ENCODE measurements around the gene CHST11.
"Not testable (repeated sequence)": the region's sequence is repeated elsewhere in the genome, so short reads cannot be mapped to it uniquely, and the experiment has no call there.

Gene CHST11

DNA sequence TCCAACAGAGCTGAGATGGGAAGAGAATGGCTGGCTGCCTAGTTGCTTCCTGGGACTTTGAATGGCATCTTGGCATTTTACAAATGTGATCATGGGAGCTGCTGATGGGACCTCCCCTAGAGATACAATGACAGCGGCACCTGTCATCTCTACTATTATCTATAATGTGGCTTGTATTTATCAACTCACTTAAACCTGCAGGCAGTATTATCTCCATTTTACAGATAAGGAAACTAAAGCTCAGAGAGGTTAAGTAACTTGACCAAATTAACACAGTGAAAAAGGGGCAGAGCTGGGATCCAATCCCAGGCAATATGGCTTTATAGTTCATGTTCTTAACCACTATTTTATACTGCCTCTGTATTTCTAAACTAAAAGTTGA lies 111.7 kb downstream of the CHST11 start:
- no peak for DNase-seq

DNA sequence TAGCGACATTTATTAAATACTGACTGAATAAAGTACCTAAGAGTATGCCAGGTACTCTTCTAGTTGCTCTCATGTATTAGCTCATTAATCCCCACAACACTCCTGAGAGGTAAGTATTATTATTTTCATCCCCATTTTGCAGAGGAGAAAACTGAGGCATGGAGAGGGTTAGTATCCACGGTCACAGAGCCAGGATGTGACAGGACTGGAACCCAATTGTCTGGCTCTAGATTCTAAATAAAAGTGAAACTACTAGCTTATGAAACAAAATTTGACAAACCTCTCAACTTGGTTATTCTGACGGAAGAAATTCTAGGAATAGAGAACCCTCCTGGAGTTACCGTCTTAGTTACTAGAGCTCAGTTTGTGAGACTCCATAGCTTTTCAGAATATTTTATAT lies 112.2 kb downstream of the CHST11 start:
- DNase-seq, result no peak

DNA sequence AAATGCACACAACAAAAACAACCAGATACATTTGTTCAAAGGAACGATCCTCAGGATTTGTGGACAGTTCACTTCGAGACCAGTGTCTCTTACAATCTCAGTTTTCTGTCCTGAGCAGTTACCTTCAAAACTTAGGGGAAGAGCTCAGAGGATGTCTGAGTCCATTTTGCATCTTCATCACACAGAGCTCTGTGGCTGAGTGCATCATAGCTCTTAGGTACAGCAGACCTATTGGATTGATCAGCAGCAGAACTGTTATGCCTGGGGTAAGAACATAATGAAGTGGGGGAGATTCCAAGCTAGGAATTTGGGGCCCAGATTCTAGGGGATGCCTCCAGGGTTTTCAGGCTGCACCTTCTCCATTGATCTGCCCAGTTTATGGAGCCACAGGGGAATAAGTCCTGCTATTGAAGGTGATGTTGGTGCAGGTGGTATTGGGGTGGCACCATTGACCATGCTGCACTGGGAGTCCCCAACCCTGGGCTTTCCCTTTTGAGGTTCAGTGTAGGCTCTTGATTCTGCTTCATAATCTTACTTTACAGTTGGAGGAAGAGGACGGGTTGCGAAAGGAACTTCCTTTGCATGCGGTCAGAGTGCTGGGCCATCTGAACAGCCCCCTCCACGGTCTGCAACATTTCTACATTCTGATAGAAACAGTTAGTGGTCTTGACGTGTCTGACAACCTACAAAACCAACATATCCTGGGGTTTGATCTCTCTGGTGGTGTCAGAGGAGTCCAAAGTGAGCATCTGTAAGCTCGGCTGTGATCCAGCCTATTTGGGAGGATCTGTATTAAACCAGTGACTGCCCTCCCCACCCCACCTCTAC lies 112.8 kb downstream of the CHST11 start:
- peak; percentile 77 for DNase-seq

GRCh38 chr12:104570174-104570907 lies 113.6 kb downstream of the CHST11 start:
- no peak for DNase-seq

- no peak for DNase-seq
Measured at GRCh38 chr12:104571328-104571727, 114.6 kb downstream of the CHST11 start.

DNA sequence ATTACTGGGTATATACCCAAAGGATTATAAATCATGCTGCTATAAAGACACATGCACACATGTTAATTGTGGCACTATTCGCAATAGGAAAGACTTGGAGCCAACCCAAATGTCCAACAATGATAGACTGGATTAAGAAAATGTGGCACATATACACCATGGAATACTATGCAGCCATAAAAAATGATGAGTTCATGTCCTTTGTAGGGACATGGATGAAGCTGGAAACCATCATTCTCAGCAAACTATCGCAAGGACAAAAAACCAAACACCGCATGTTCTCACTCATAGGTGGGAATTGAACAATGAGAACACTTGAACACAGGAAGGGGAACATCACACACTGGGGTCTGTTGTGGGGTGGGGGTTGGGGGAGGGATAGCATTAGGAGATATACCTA lies 117.6 kb downstream of the CHST11 start:
- not testable (repeated sequence) for DNase-seq

- DNase-seq, result not testable (repeated sequence)
Measured at GRCh38 chr12:104574758-104575157, 118.0 kb downstream of the CHST11 start.

GRCh38 chr12:104575442-104576186 lies 118.9 kb downstream of the CHST11 start:
- DNase-seq, result no peak

DNA sequence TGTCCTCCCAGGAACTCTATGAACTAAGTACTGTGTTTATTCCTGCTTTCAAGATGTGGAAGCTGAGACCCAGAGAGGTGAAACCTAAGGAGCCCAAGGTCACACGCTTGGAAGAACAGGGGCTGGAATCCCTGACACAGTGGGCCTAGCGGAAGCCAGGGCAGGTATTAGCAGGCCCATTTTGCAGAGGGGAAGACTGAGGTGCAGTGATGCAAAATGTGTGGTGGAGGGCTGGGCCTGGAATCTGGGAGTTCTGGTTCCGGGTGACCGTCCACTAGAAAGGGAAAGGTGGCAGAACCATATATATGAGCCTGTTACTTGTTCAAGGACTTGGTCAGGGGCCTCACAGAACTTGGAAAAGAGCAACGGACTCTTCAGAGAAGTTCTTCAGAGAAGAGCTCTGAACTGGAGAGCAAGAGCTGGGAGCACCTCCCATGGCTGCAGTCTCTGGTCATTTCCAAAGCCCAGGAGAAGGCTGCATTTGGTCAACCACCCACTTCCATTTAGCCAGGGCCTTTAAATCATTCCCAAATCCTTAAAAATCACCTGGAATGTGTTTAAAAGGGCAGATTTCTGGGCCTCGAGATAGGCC lies 119.5 kb downstream of the CHST11 start:
- no peak for DNase-seq

DNA sequence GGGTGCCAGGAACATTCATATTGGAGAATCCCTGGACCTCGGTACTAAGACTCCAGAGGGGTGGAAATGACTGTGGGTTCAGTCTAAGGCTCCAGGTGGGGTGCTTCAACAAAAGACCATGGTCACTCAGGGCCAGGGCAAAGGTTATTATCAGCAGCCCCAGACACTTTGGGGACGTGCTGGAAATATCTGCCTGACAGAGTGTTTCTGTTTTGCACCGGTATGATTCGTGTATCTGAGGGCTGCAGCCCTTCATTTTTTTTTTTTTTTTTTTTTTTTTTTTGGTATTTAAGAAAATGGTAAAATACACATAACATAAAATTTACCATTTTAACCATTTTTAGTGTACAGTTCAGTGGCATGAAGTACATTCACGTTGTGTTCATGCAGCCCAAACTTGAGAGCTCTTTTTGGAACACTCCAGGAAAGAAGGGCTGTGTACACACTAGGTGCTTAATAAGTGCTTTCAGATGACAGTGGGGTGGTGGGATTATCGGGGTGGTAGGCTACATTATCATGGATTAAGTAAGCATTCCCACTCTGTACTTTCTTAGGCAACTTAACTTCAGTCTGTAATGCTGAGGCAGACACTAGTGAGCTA lies 120.3 kb downstream of the CHST11 start:
- DNase-seq, result no peak

- DNase-seq, result no peak
Measured at GRCh38 chr12:104577581-104577981, 120.8 kb downstream of the CHST11 start.

DNA sequence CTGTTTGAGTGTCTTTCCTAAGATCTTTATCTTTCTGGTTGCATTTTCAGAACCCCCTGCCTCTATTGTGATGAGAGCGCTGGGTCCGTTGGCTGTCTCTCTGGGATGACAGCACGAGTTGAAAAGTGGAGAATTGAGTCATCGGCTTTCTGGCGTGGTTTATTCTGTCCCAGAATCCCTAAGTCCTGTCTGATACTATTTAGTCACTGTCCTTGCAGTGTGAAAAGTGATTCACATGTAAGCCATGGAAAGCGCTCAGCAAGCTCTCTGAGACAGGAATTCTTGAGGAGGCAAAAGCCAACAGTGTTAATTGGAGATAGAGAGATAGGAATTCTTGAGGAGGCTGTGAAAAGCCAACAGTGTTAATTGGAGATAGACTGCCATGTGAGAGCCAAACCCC lies 121.7 kb downstream of the CHST11 start:
- no peak for DNase-seq

DNA sequence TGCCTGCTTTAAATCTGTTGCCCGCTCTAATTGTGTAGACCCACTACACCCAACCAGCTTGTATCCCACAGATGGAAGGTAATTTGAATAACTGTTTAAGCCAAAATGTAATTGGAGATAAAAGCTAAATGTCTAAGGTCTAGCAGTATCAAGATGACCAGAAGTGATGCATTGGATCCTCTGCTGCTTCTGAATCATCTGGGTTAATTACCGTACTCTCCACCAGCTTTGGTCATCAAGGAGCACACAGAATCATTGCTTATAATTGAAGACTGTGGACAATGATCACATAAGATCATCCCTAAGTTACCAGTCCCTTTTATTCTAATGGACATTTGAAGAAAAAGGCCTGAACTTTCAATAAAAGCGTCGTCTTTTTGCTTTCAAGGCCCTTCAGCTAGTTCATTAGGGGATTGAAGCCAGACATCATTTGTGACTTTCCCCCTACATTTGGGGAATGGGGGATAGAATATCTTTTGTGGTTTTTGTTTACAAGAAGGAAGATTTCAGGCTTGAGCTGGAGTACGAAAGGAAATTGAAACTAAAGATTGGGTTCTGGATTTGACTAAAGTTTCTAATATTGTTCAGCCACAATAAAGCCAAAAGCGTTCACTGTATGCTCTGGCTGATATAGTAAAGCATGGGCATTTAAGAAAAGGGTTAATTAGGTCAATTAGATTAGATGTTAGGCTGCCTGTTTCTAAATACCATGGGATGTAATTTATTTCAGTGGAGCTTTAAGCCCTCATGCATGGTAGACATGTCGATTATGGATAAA lies 123.2 kb downstream of the CHST11 start:
- DNase-seq, result no peak

DNA sequence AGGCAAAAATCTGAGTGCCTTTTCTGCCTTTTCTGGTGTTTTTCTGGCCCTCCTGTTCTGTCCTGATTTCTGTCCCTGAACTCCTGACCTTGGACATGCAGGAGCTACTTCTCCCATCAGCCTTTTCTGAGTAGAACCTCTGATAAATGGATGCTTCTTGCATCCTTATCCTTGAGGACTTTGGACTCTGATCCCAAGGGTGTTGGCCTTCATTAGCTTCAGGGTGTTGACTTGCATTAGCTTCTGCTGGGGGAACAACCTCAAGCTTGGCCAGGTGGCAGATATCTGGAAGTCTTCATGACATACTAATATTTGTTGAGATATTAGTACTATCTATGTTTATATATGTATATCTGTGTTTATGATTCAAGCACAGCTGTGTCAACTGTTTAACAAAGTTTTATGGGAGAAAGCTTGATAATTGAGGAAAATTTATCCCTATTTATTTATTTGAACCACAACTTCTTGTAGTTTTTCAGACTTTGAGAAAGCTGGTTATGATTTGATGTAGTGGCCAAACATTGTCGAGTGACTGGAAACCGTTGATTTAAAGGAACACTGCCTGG lies 124.3 kb downstream of the CHST11 start:
- DNase-seq, result no peak

DNA sequence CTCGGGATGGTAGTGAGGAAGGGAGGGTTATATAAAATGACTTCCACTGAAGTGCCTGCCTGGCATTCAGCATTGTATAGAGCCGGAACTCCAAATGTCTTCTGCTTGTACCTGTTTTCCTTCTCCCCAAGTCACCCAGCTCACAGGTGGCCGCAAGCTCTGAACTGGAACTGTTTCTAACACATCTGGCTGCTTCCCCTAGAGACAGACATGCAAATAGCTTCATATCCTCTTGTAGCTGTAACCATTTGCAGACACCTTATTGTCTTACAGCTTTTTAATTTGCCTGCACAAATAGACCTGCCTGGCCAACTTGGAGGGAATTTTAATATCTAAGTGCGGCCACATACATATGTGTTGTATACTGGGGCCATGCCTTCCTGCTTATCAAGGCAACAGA lies 126.0 kb downstream of the CHST11 start:
- no peak for DNase-seq

- DNase-seq, result no peak
Measured at GRCh38 chr12:104583301-104583700, 126.6 kb downstream of the CHST11 start.

- no peak for DNase-seq
Measured at GRCh38 chr12:104585448-104586055, 128.8 kb downstream of the CHST11 start.

DNA sequence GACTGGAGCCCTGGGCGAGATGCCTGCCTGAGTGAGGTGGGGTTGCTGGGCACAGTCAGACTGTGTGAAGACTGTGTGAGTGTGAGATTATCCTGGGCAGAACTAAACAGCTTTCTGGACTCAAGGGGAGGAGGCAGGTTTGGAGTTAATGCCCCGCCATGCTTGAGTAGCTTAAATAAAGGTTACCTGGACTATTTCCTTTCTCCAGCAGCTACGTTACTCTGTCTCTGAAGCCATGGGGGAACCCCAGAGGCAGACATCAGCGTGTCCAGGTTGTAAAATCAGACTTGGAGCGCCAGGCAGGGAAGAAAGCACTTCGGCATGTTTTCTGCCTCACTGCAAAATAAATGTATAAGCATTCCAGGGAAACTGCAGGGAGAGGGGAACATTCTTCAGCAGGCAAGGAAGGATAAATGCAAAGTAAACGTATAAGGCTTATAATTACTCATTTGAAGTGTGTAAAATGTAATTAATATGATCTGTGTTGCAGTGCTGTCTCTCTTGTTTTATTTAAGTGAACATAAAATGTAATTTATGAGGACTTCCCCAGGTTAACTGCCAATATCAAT lies 129.7 kb downstream of the CHST11 start:
- DNase-seq, result no peak

- DNase-seq, result no peak
Measured at GRCh38 chr12:104588047-104588920, 131.5 kb downstream of the CHST11 start.
